Karpas-422 (cell line): Measurements from ENCODE around the gene TMEM131L. TPM values are rescaled to one million over a fixed set of nuclear protein-coding genes. Genes with fewer than 3 reads are reported as not detected.
"Not testable (repeated sequence)": the region's sequence is repeated elsewhere in the genome, so short reads cannot be mapped to it uniquely, and the experiment has no call there.

ENCODE experiments used
- DNase-seq: peaks from one replicate; pipeline ENCODE4 v3.0.0-alpha.2; 2015
- H2AFZ ChIP-seq: fragments of 200-600 bp; sonication (generic); 2 replicates; pipeline ENCODE4 v1.6.1; 2014; ENCODE audit warnings: antibody characterized with exemption, low read length, mixed read lengths
- H3K27ac ChIP-seq: fragments of 200-600 bp; sonication (generic); 2 replicates; pipeline ENCODE4 v1.5.1; 2014; ENCODE audit warnings: mild to moderate bottlenecking, low read length, moderate library complexity
- H3K27me3 ChIP-seq: fragments of 200-600 bp; sonication (generic); 2 replicates; pipeline ENCODE4 v1.6.1; 2014; ENCODE audit warnings: low read length, mixed read lengths
- H3K36me3 ChIP-seq: fragments of 200-600 bp; sonication (generic); 2 replicates; pipeline ENCODE4 v1.6.1; 2014; ENCODE audit warnings: low read length, mixed read lengths; ENCODE audit not compliant: insufficient read depth
- H3K4me1 ChIP-seq: fragments of 200-600 bp; sonication (generic); 2 replicates; pipeline ENCODE4 v1.6.1; 2014; ENCODE audit warnings: mild to moderate bottlenecking, low read length, mixed read lengths
- H3K4me2 ChIP-seq: fragments of 200-600 bp; sonication (generic); 2 replicates; pipeline ENCODE4 v1.6.1; 2014; ENCODE audit warnings: low read length, low read depth, mild to moderate bottlenecking; ENCODE audit not compliant: poor library complexity, severe bottlenecking
- H3K4me3 ChIP-seq: fragments of 200-600 bp; sonication (generic); 2 replicates; pipeline ENCODE4 v1.5.1; 2014; ENCODE audit warnings: mild to moderate bottlenecking, antibody characterized with exemption, low read length, mixed read lengths
- H3K79me2 ChIP-seq: fragments of 200-600 bp; sonication (generic); 2 replicates; pipeline ENCODE4 v1.6.1; 2014; ENCODE audit warnings: mild to moderate bottlenecking, low read length, mixed read lengths
- H3K9ac ChIP-seq: fragments of 200-600 bp; sonication (generic); 2 replicates; pipeline ENCODE4 v1.6.0; 2014; ENCODE audit warnings: low read length
- H3K9me2 ChIP-seq: fragments of 200-600 bp; sonication (generic), shearing (Covaris generic); replicated peaks from 2 replicates; pipeline ENCODE4 v1.6.0; 2014; ENCODE audit warnings: mild to moderate bottlenecking, low read length, moderate library complexity; ENCODE audit not compliant: insufficient read depth
- H3K9me3 ChIP-seq: fragments of 300-700, 200-600 bp; sonication (generic); 2 replicates; pipeline ENCODE4 v1.6.1; 2014; ENCODE audit warnings: low read length, mixed read lengths
- H4K20me1 ChIP-seq: fragments of 200-600 bp; sonication (generic); 2 replicates; pipeline ENCODE4 v1.6.1; 2014; ENCODE audit warnings: mild to moderate bottlenecking, antibody characterized with exemption, low read length, low read depth; ENCODE audit not compliant: insufficient read depth
- total RNA-seq: library from RNA; depleted of rRNA; stranded (reverse); fragments of >200 nt; shearing (Covaris generic); gene quantifications from 2 replicates; pipeline ENCODE4 v1.2.3, GENCODE V29; 2014; ENCODE audit warnings: low replicate concordance

Gene TMEM131L
- total RNA-seq, 1 experiment from 2014 or later: 54.8 TPM

- no peak for DNase-seq
- no peak overlapping the region for H2AFZ ChIP-seq
- no peak overlapping the region for H3K4me2 ChIP-seq
- no peak overlapping the region for H3K27ac ChIP-seq
- H3K27me3 ChIP-seq: no peaks in the 10 kb centered on the region
- H4K20me1 ChIP-seq: no peaks in the 10 kb centered on the region
- H3K9ac ChIP-seq: no peak overlapping the region
- H3K4me1 ChIP-seq: peaks cover 8% of the 10 kb centered on the region
- no peaks in the 10 kb centered on the region for H3K36me3 ChIP-seq
- no peak overlapping the region for H3K4me3 ChIP-seq
- H3K9me3 ChIP-seq: no peaks in the 10 kb centered on the region
- H3K79me2 ChIP-seq: no peaks in the 10 kb centered on the region
- no peaks in the 10 kb centered on the region for H3K9me2 ChIP-seq
Measured at GRCh38 chr4:153655928-153656327, 189.8 kb downstream of the TMEM131L start.

GRCh38 chr4:153661215-153661822 lies 195.2 kb downstream of the TMEM131L start:
- Histone ChIP-seq H3K27ac (no peak overlapping the region), H3K79me2 (no peaks in the 10 kb centered on the region), H4K20me1 (no peaks in the 10 kb centered on the region), H2AFZ (no peak overlapping the region), H3K4me2 (no peak overlapping the region), H3K27me3 (no peaks in the 10 kb centered on the region), H3K9me2 (no peaks in the 10 kb centered on the region), H3K4me3 (no peak overlapping the region), H3K4me1 (no peaks in the 10 kb centered on the region), H3K9me3 (no peaks in the 10 kb centered on the region), H3K36me3 (no peaks in the 10 kb centered on the region), H3K9ac (no peak overlapping the region)
- DNase-seq: no peak

GRCh38 chr4:153661908-153662307 lies 195.7 kb downstream of the TMEM131L start:
- Histone ChIP-seq H3K27ac (no peak overlapping the region), H3K4me2 (no peak overlapping the region), H3K36me3 (no peaks in the 10 kb centered on the region), H3K9ac (no peak overlapping the region), H4K20me1 (no peaks in the 10 kb centered on the region), H2AFZ (no peak overlapping the region), H3K79me2 (no peaks in the 10 kb centered on the region), H3K9me3 (no peaks in the 10 kb centered on the region), H3K27me3 (no peaks in the 10 kb centered on the region), H3K4me1 (no peaks in the 10 kb centered on the region), H3K9me2 (no peaks in the 10 kb centered on the region), H3K4me3 (no peak overlapping the region)
- DNase-seq: no peak

- no peak overlapping the region for H3K4me2 ChIP-seq
- H3K9ac ChIP-seq: no peak overlapping the region
- H3K36me3 ChIP-seq: no peaks in the 10 kb centered on the region
- no peaks in the 10 kb centered on the region for H3K79me2 ChIP-seq
- H3K9me2 ChIP-seq: no peaks in the 10 kb centered on the region
- H3K27ac ChIP-seq: no peak overlapping the region
- H3K27me3 ChIP-seq: no peaks in the 10 kb centered on the region
- H2AFZ ChIP-seq: no peak overlapping the region
- no peaks in the 10 kb centered on the region for H3K9me3 ChIP-seq
- no peaks in the 10 kb centered on the region for H4K20me1 ChIP-seq
- H3K4me1 ChIP-seq: no peaks in the 10 kb centered on the region
- no peak overlapping the region for H3K4me3 ChIP-seq
- no peak for DNase-seq
Measured at GRCh38 chr4:153663667-153664066, 197.5 kb downstream of the TMEM131L start.

- not testable (repeated sequence) for DNase-seq, H3K9me3 ChIP-seq, H2AFZ ChIP-seq, H3K27ac ChIP-seq, H3K4me3 ChIP-seq, H3K9ac ChIP-seq, H3K36me3 ChIP-seq, H3K4me2 ChIP-seq, H3K27me3 ChIP-seq, H3K4me1 ChIP-seq, H4K20me1 ChIP-seq, H3K79me2 ChIP-seq, H3K9me2 ChIP-seq
Measured at GRCh38 chr4:153666505-153666904, 200.3 kb downstream of the TMEM131L start.

- DNase-seq: no peak
- Histone ChIP-seq H3K36me3 (no peaks in the 10 kb centered on the region), H3K4me3 (no peak overlapping the region), H3K27ac (no peak overlapping the region), H3K9ac (no peak overlapping the region), H3K9me3 (no peaks in the 10 kb centered on the region), H3K4me2 (no peak overlapping the region), H4K20me1 (no peaks in the 10 kb centered on the region), H2AFZ (no peak overlapping the region), H3K9me2 (no peaks in the 10 kb centered on the region), H3K4me1 (no peaks in the 10 kb centered on the region), H3K27me3 (no peaks in the 10 kb centered on the region), H3K79me2 (no peaks in the 10 kb centered on the region)
Measured at GRCh38 chr4:153668647-153669046, 202.5 kb downstream of the TMEM131L start.

GRCh38 chr4:153669838-153670237 lies 203.7 kb downstream of the TMEM131L start:
- H3K4me1 ChIP-seq: no peaks in the 10 kb centered on the region
- no peak overlapping the region for H3K4me3 ChIP-seq
- no peak overlapping the region for H3K9ac ChIP-seq
- no peaks in the 10 kb centered on the region for H3K9me2 ChIP-seq
- no peaks in the 10 kb centered on the region; the same call in 1 of the 2 replicates for H3K27me3 ChIP-seq
- DNase-seq: no peak
- H3K36me3 ChIP-seq: no peaks in the 10 kb centered on the region
- H3K79me2 ChIP-seq: no peaks in the 10 kb centered on the region
- H3K27ac ChIP-seq: no peak overlapping the region
- H4K20me1 ChIP-seq: no peaks in the 10 kb centered on the region
- H3K4me2 ChIP-seq: no peak overlapping the region
- H2AFZ ChIP-seq: no peak overlapping the region
- peaks cover 4% of the 10 kb centered on the region; the same call in 1 of the 2 replicates for H3K9me3 ChIP-seq

GRCh38 chr4:153676486-153676885 lies 210.3 kb downstream of the TMEM131L start:
- H3K9me2 ChIP-seq: no peaks in the 10 kb centered on the region
- DNase-seq: no peak
- peaks cover 17% of the 10 kb centered on the region for H3K9me3 ChIP-seq
- H3K4me1 ChIP-seq: 0 out of 2 replicates have a peak, but pooled peaks cover 3% of the 10 kb centered on the region
- H3K9ac ChIP-seq: no peak overlapping the region
- H3K27me3 ChIP-seq: peaks cover 4% of the 10 kb centered on the region; the same call in 1 of the 2 replicates
- H3K79me2 ChIP-seq: no peaks in the 10 kb centered on the region
- H4K20me1 ChIP-seq: no peaks in the 10 kb centered on the region
- no peak overlapping the region for H2AFZ ChIP-seq
- no peak overlapping the region for H3K4me2 ChIP-seq
- no peak overlapping the region for H3K4me3 ChIP-seq
- no peak overlapping the region for H3K27ac ChIP-seq
- no peaks in the 10 kb centered on the region for H3K36me3 ChIP-seq
